Measurements from ENCODE around the gene PIK3R2. TPM values are rescaled to one million over a fixed set of nuclear protein-coding genes. Genes with fewer than 3 reads are reported as not detected.

The PIK3R2 gene
- total and polyA plus RNA-seq, 2 of the 13 experiments (the other 11 are each of a cell fraction or from before 2014, with no cell fraction given) = 18.6 to 25.3 TPM

- no peak for TF ChIP-seq ZNF720 (CRISPR knock-in tag; IDR thresholded peaks at IDR 0.05)
- TF ChIP-seq GMEB2 (CRISPR knock-in tag; IDR thresholded peaks at IDR 0.05; ENCODE audit: low read depth) = no peak
- TF ChIP-seq SNRNP70 (IDR thresholded peaks at IDR 0.05; ENCODE audit: low read depth, low read length) = no peak
- TF ChIP-seq ZNF609 (CRISPR knock-in tag; IDR thresholded peaks at IDR 0.05; ENCODE audit: borderline replicate concordance) = 0 out of 2 replicates have a peak, but pooled peaks have one; percentile 6
- no peak; the same call in 1 of the 2 replicates for TF ChIP-seq ZNF441 (CRISPR knock-in tag; IDR thresholded peaks at IDR 0.05; ENCODE audit: borderline replicate concordance)
- TF ChIP-seq CBFB (CRISPR knock-in tag; IDR thresholded peaks at IDR 0.05) = no peak
- 0 out of 2 replicates have a peak, but pooled peaks have one; percentile 54 for TF ChIP-seq PHF21A (CRISPR knock-in tag; IDR thresholded peaks at IDR 0.05)
- TF ChIP-seq ZNF124 (CRISPR knock-in tag; IDR thresholded peaks at IDR 0.05) = no peak
- TF ChIP-seq ZGPAT (CRISPR knock-in tag; IDR thresholded peaks at IDR 0.05) = no peak
- no peak for TF ChIP-seq SSRP1 (CRISPR knock-in tag; IDR thresholded peaks at IDR 0.05)
- TF ChIP-seq HMGXB4 (CRISPR knock-in tag; IDR thresholded peaks at IDR 0.05; ENCODE audit: borderline replicate concordance in 1 of 2, low read depth in 1 of 2) = peak in 1 of 2 experiments; percentile 16; a peak in 2 of 4 replicates
- TF ChIP-seq ZNF781 (CRISPR knock-in tag; IDR thresholded peaks at IDR 0.05; ENCODE audit: borderline replicate concordance, not compliant biosample characterization) = no peak
- no peak; the same call in 1 of the 2 replicates for TF ChIP-seq SMAD1 (CRISPR knock-in tag; IDR thresholded peaks at IDR 0.05; ENCODE audit: borderline replicate concordance, low read depth)
- TF ChIP-seq MLLT10 (CRISPR knock-in tag; IDR thresholded peaks at IDR 0.05) = no peak
- TF ChIP-seq ZNF713 (CRISPR knock-in tag; IDR thresholded peaks at IDR 0.05) = 0 out of 2 replicates have a peak, but pooled peaks have one; percentile 44
- TF ChIP-seq BORCS8-MEF2B (CRISPR knock-in tag; IDR thresholded peaks at IDR 0.05) = no peak; the same call in 1 of the 2 replicates
- no peak for TF ChIP-seq KLF15 (CRISPR knock-in tag; IDR thresholded peaks at IDR 0.05; ENCODE audit: borderline replicate concordance)
Observed at GRCh38 chr19:18109733-18110608, 43.0 kb upstream of the PIK3R2 start (continued).
